ENCODE measurements around the gene PIK3R3.

- TF ChIP-seq, protein P1, sequence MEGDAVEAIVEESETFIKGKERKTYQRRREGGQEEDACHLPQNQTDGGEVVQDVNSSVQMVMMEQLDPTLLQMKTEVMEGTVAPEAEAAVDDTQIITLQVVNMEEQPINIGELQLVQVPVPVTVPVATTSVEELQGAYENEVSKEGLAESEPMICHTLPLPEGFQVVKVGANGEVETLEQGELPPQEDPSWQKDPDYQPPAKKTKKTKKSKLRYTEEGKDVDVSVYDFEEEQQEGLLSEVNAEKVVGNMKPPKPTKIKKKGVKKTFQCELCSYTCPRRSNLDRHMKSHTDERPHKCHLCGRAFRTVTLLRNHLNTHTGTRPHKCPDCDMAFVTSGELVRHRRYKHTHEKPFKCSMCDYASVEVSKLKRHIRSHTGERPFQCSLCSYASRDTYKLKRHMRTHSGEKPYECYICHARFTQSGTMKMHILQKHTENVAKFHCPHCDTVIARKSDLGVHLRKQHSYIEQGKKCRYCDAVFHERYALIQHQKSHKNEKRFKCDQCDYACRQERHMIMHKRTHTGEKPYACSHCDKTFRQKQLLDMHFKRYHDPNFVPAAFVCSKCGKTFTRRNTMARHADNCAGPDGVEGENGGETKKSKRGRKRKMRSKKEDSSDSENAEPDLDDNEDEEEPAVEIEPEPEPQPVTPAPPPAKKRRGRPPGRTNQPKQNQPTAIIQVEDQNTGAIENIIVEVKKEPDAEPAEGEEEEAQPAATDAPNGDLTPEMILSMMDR (IDR thresholded peaks at IDR 0.05; ENCODE audit: insufficient read depth, low read length, poor library complexity, severe bottlenecking) = no peak
- TF ChIP-seq EZH2phosphoT487 (conservative IDR thresholded peaks at IDR 0.05; ENCODE audit: low read length) = no peak
Measured at GRCh38 chr1:46005594-46005993, 126.8 kb downstream of the PIK3R3 start.
